Thyroid gland (tissue), 4 donors: ENCODE results near the gene CCDC88C. TPM values are rescaled to one million over a fixed set of nuclear protein-coding genes. Genes with fewer than 3 reads are reported as not detected.

ENCODE experiments used
- DNase-seq, 2 donors: peaks; one replicate each; pipeline ENCODE4 v3.0.0-alpha.2; 2019
- H3K27ac ChIP-seq, 3 donors: fragments of 200-600 bp; sonication (generic); 1 replicate in 2 of 3; 2 replicates in 1 of 3; pipeline ENCODE4 v1.5.1; 2016 to 2019; ENCODE audit warnings: mild to moderate bottlenecking in 1 of 3, moderate library complexity in 1 of 3
- H3K27me3 ChIP-seq: fragments of 200-600 bp; sonication (generic); one replicate; pipeline ENCODE4 v1.5.1; 2019
- H3K36me3 ChIP-seq, 2 donors: fragments of 200-600 bp; sonication (generic); one replicate each; pipeline ENCODE4 v1.5.1; 2016 to 2019
- H3K4me1 ChIP-seq, 2 donors: fragments of 200-600 bp; sonication (generic); one replicate each; pipeline ENCODE4 v1.5.1; 2017 to 2019
- H3K4me3 ChIP-seq, 3 donors: fragments of 200-600 bp; sonication (generic); replicated peaks in 1 of 3; 1 replicate in 2 of 3; 2 replicates in 1 of 3; pipeline ENCODE4 v1.5.1; 2016; ENCODE audit warnings: mild to moderate bottlenecking in 1 of 3
- H3K9me3 ChIP-seq: fragments of 200-600 bp; sonication (generic); one replicate; pipeline ENCODE4 v1.5.1; 2017
- POLR2A ChIP-seq, 2 donors: fragments of 450-650 bp; IDR thresholded peaks; one replicate each; pipeline ENCODE4 v1.6.1; 2017; ENCODE audit warnings: antibody characterized with exemption in 2 of 2, mild to moderate bottlenecking in 2 of 2, moderate library complexity in 1 of 2
- WGBS, 2 donors: methylation state at CpG; one replicate each; pipeline ENCODE4 v1.1.5; 2017; 5-methylcytosine and 5-hydroxymethylcytosine counted together
- intact Hi-C: fragments of 100-400 bp; cut with DNase I; formaldehyde crosslinking; loops from one replicate; pipeline ENCODE4 v1.15.1; 2023
- total RNA-seq, 4 donors: library from RNA; depleted of rRNA; stranded (reverse); fragments of >200 nt; gene quantifications; one replicate each; pipeline ENCODE4 v1.2.3, GENCODE V29; 2016
- TF ChIP-seq, protein P1 (sequence below), 6 experiments: fragments of 200-600 bp in 3 of 6; fragments of 450-650 bp in 3 of 6; sonication (generic) in 3 of 6; IDR thresholded peaks; one replicate each; pipeline ENCODE4 v1.5.1; 2016 to 2019; ENCODE audit warnings: antibody characterized with exemption in 6 of 6, mild to moderate bottlenecking in 2 of 6, inconsistent platforms in 1 of 6, moderate library complexity in 1 of 6

CCDC88C gene
- total RNA-seq, 4 donors from 2014 or later, result 3.0 to 6.3 (median 5.8) TPM

DNA sequence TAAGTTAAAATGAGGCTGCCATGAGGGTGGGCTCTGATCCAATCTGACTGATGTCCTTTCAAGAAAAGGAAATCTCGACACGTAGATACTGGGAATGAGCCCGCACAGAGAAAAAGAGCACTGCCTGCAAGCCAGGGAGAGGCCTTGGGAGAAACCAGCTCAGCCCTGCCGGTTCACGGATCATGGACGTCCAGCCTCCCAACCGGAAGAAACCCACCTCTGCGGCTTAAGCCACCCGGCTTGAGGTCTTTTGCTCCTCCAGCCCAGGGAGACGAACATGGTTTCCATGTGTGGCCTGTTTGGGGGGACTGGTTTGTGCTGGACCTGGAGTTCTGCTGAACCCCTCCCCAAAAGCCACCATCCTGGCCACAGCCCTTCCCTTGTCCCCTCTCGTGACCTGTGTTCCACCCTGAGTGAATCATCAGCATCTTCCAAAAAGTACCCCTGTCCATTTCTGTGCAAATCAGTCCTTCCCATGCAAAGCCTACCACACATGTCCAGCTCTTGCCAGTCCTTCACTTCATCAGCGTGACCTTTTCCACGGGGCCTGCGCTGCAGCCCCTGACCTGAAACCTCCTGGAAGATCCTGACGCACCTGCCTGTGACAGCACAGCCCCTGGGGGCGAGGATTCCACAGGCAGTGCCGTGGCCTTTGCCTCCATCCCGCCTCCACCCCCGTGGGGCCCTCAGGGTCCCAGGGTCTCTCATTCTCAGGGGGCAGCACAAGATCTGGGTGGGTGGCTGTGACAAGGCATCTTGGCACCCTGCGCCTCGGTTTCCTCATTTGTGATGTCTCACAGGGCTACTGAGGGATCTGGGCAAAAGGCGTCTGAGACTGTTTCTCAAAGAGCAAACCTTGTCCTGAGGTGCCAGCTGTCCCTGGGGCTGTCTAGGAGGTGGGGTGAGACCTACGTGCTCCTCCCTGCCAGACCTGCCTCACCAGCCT, 121.5 kb downstream of the CCDC88C start:
- no peaks in the 10 kb centered on the region for H3K4me1 ChIP-seq
- DNase-seq, result no peak
- WGBS, 2 donors, result 95 to 96% methylated on average over 20 to 23 of the region's 23 CpGs

DNA sequence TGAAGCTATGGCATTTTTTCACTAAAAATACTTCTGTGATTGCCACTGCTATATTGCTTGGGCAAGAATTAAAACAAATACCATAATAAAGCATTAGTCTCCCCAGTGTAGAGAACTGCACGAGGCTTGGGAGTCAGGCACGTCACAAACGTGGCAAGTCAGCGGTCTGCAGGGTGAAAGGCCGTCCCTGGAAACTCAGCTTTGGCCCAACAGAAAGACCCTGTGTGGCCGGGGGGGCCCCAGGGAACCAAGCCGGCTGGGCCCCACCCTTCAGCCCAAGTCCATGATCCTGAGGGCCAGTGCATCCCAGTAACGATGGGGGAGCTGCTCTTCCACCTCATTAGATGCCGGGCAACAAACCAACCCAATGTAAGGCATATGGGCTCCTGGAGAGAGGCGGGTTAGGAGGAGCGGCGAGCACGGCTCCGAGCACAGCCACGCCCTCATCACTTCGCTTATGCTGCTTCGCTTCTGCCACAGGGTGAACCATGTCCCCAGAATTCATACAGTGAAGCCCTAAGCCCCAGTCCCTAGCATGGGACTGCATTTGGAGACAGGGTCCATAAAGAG, 122.3 kb downstream of the CCDC88C start:
- H3K27ac ChIP-seq, result no peak overlapping the region
- intact Hi-C loops, result no loop called here
- TF ChIP-seq, protein P1, sequence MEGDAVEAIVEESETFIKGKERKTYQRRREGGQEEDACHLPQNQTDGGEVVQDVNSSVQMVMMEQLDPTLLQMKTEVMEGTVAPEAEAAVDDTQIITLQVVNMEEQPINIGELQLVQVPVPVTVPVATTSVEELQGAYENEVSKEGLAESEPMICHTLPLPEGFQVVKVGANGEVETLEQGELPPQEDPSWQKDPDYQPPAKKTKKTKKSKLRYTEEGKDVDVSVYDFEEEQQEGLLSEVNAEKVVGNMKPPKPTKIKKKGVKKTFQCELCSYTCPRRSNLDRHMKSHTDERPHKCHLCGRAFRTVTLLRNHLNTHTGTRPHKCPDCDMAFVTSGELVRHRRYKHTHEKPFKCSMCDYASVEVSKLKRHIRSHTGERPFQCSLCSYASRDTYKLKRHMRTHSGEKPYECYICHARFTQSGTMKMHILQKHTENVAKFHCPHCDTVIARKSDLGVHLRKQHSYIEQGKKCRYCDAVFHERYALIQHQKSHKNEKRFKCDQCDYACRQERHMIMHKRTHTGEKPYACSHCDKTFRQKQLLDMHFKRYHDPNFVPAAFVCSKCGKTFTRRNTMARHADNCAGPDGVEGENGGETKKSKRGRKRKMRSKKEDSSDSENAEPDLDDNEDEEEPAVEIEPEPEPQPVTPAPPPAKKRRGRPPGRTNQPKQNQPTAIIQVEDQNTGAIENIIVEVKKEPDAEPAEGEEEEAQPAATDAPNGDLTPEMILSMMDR (IDR thresholded peaks at IDR 0.05), result no peak
- no peak for TF ChIP-seq POLR2A (IDR thresholded peaks at IDR 0.05)
- H3K4me3 ChIP-seq, result no peak overlapping the region
- H3K4me1 ChIP-seq, result peaks cover 0 to 4% of the 10 kb centered on the region in 2 donors
- no peaks in the 10 kb centered on the region for H3K27me3 ChIP-seq
- H3K9me3 ChIP-seq, result no peaks in the 10 kb centered on the region
- WGBS, 2 donors, result 94 to 95% methylated on average over 17 of the region's 17 CpGs
- no peaks in the 10 kb centered on the region for H3K36me3 ChIP-seq
- no peak for DNase-seq

More for the DNA sequence above, 121.5 kb downstream of the CCDC88C start:
- no peaks in the 10 kb centered on the region for H3K27me3 ChIP-seq
- H3K9me3 ChIP-seq, result no peaks in the 10 kb centered on the region
- no peaks in the 10 kb centered on the region for H3K36me3 ChIP-seq
- H3K27ac ChIP-seq, result no peak overlapping the region
- no peak for TF ChIP-seq POLR2A (IDR thresholded peaks at IDR 0.05)
- TF ChIP-seq, protein P1 (IDR thresholded peaks at IDR 0.05), result no peak
- no peak overlapping the region for H3K4me3 ChIP-seq
- intact Hi-C loops, result no loop called here

DNA sequence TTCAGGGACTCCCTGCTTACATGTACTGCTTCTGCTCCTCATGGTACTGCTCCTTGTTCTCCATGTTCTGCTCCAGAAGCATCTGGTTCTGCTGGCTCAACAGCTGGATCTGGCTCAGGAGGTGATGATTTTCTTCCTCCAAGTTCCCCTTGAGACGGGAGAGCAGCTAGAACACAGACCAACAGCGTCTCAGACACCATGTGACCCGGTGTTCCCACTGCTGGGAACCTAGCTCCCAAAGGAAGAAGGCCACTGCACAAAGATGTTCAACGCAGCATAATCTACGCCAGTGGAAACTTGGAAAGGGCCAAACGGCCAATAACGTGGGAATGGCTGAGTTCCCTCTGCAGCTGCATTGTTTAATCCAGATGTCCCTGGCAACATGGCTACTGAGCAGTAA, 123.5 kb downstream of the CCDC88C start:
- H3K36me3 ChIP-seq, result no peaks in the 10 kb centered on the region
- 71 to 87% methylated on average over 7 of the region's 7 CpGs for WGBS, 2 donors
- H3K4me3 ChIP-seq, result no peak overlapping the region
- no peak overlapping the region for H3K27ac ChIP-seq
- no peak for TF ChIP-seq POLR2A (IDR thresholded peaks at IDR 0.05)
- TF ChIP-seq, protein P1 (IDR thresholded peaks at IDR 0.05), result no peak
- no peak for DNase-seq
- intact Hi-C loops, result no loop called here
- no peaks in the 10 kb centered on the region for H3K9me3 ChIP-seq
- H3K27me3 ChIP-seq, result no peaks in the 10 kb centered on the region
- peaks cover 0 to 5% of the 10 kb centered on the region in 2 donors for H3K4me1 ChIP-seq

DNA sequence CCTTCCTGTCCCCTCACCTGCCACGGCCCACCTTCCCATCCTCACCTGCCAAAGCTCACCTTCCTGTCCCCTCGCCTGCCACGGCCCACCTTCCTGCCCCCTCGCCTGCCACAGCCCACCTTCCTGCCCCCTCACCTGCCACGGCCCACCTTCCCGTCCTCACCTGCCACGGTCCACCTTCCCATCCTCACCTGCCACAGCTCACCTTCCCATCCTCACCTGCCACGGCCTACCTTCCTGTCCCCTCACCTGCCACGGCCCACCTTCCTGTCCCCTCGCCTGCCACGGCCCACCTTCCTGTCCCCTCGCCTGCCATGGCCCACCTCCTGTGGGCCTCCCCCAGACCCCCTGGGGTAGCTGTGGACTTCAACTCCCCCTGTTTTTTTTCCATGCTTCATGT, 124.3 kb downstream of the CCDC88C start:
- intact Hi-C loops, result no loop called here

More for the DNA sequence above, 124.3 kb downstream of the CCDC88C start:
- 30 to 37% methylated on average over 11 to 12 of the region's 12 CpGs for WGBS, 2 donors
- TF ChIP-seq, protein P1 (IDR thresholded peaks at IDR 0.05), result no peak
- TF ChIP-seq POLR2A (IDR thresholded peaks at IDR 0.05), result no peak
- H3K27me3 ChIP-seq, result no peaks in the 10 kb centered on the region
- DNase-seq, result no peak
- H3K9me3 ChIP-seq, result no peaks in the 10 kb centered on the region
- no peak overlapping the region for H3K4me3 ChIP-seq
- peaks cover 0 to 5% of the 10 kb centered on the region in 2 donors for H3K4me1 ChIP-seq
- H3K36me3 ChIP-seq, result no peaks in the 10 kb centered on the region
- no peak overlapping the region for H3K27ac ChIP-seq
